Bronchial epithelial cell (primary cell): ENCODE data around the gene ZNF791. TPM values are rescaled to one million over a fixed set of nuclear protein-coding genes. Genes with fewer than 3 reads are reported as not detected.
A peak's percentile ranks its signal among the peaks of the same experiment; 100 is the strongest.
"Not testable (repeated sequence)": the region's sequence is repeated elsewhere in the genome, so short reads cannot be mapped to it uniquely, and the experiment has no call there.

ENCODE experiments used
- DNase-seq: peaks from one replicate; pipeline ENCODE4 v3.0.0-alpha.2; 2010; ENCODE audit warnings: low read depth
- FAIRE-seq: peaks from 2 replicates; lab custom pipeline; 2011; peaks lifted over from hg19 to GRCh38; lab: Jason Lieb, UNC
- H3K27me3 ChIP-seq: 2 replicates; pipeline ENCODE4 v1.5.1; 2011; ENCODE audit warnings: low read length; ENCODE audit not compliant: control insufficient read depth, insufficient read depth
- H3K36me3 ChIP-seq: 2 replicates; pipeline ENCODE4 v1.5.1; 2011; ENCODE audit warnings: low read length; ENCODE audit not compliant: control insufficient read depth, insufficient read depth
- H3K4me3 ChIP-seq: 2 replicates; pipeline ENCODE4 v1.5.1; 2011; ENCODE audit warnings: mild to moderate bottlenecking, low read depth, low read length, control low read depth
- CTCF ChIP-seq: IDR thresholded peaks from 2 replicates; pipeline ENCODE4 v1.5.1; 2011; ENCODE audit warnings: mild to moderate bottlenecking, moderate library complexity, low read length, control low read depth, inconsistent platforms; ENCODE audit not compliant: insufficient read depth, severe bottlenecking
- total RNA-seq: library from RNA; depleted of rRNA; stranded (reverse); fragments of >200 nt; gene quantifications from 2 replicates; pipeline ENCODE4 v1.2.1, GENCODE V29; 2014

Gene ZNF791
- total RNA-seq, 1 donor from 2014 or later: 11.1 TPM

GRCh38 chr19:12639901-12640613 is 29.3 kb downstream of the ZNF791 start:
- TF ChIP-seq CTCF: peak; percentile 86
- no peak for FAIRE-seq
- Histone ChIP-seq H3K27me3 (no peaks in the 10 kb centered on the region), H3K36me3 (no peaks in the 10 kb centered on the region), H3K4me3 (peak overlapping the region; percentile 7)
- DNase-seq: peak; percentile 46

- no peak for DNase-seq
- H3K36me3 ChIP-seq: no peaks in the 10 kb centered on the region
- no peak overlapping the region for H3K4me3 ChIP-seq
- no peak for TF ChIP-seq CTCF
- FAIRE-seq: no peak
- H3K27me3 ChIP-seq: no peaks in the 10 kb centered on the region
Measured at GRCh38 chr19:12641456-12641855, 30.7 kb downstream of the ZNF791 start.

GRCh38 chr19:12642506-12642905 is 31.8 kb downstream of the ZNF791 start:
- FAIRE-seq (no peak), DNase-seq (no peak)
- no peak overlapping the region for H3K4me3 ChIP-seq
- H3K27me3 ChIP-seq: no peaks in the 10 kb centered on the region
- no peak for TF ChIP-seq CTCF
- H3K36me3 ChIP-seq: no peaks in the 10 kb centered on the region

- DNase-seq, H3K36me3 ChIP-seq, FAIRE-seq, H3K4me3 ChIP-seq, H3K27me3 ChIP-seq: not testable (repeated sequence)
Measured at GRCh38 chr19:12643716-12644115, 33.0 kb downstream of the ZNF791 start.

GRCh38 chr19:12646551-12646950 is 35.8 kb downstream of the ZNF791 start:
- Histone ChIP-seq H3K36me3 (no peaks in the 10 kb centered on the region), H3K4me3 (no peak overlapping the region), H3K27me3 (no peaks in the 10 kb centered on the region)
- DNase-seq (no peak), FAIRE-seq (no peak)
- no peak for TF ChIP-seq CTCF

GRCh38 chr19:12647047-12647446 is 36.3 kb downstream of the ZNF791 start:
- FAIRE-seq (no peak), DNase-seq (no peak)
- H3K27me3 ChIP-seq: no peaks in the 10 kb centered on the region
- H3K36me3 ChIP-seq: no peaks in the 10 kb centered on the region
- H3K4me3 ChIP-seq: no peak overlapping the region
- TF ChIP-seq CTCF: no peak
